Breast epithelium (tissue), 4 donors: ENCODE measurements around the gene TMEM209. TPM values are rescaled to one million over a fixed set of nuclear protein-coding genes. Genes with fewer than 3 reads are reported as not detected.

Source experiments
- DNase-seq, 2 donors: peaks; one replicate each; pipeline ENCODE4 v3.0.0-alpha.2; 2019; ENCODE audit warnings: low spot score in 2 of 2
- H3K27ac ChIP-seq, 2 donors: fragments of 200-600 bp; sonication (generic) in 1 of 2; one replicate each; pipeline ENCODE4 v1.5.1; 2016 to 2019; ENCODE audit warnings: mild to moderate bottlenecking in 1 of 2
- H3K27me3 ChIP-seq, 2 donors: fragments of 200-600 bp; sonication (generic) in 1 of 2; one replicate each; pipeline versions ENCODE4 v1.5.1 to v1.6.0; 2017 to 2019; ENCODE audit warnings: control low read depth in 1 of 2, mild to moderate bottlenecking in 1 of 2
- H3K36me3 ChIP-seq: fragments of 200-600 bp; one replicate; pipeline ENCODE4 v1.5.1; 2019
- H3K4me1 ChIP-seq, 2 donors: fragments of 200-600 bp; sonication (generic); one replicate each; pipeline ENCODE4 v1.5.1; 2016 to 2019; ENCODE audit warnings: control low read depth in 1 of 2
- H3K4me3 ChIP-seq, 3 donors: fragments of 200-600 bp; sonication (generic); 1 replicate in 2 of 3; 2 replicates in 1 of 3; pipeline ENCODE4 v1.5.1; 2016 to 2019; ENCODE audit warnings: mild to moderate bottlenecking in 3 of 3, moderate library complexity in 2 of 3
- H3K9me3 ChIP-seq, 2 donors: fragments of 200-600 bp; sonication (generic) in 1 of 2; one replicate each; pipeline ENCODE4 v1.5.1; 2016 to 2019; ENCODE audit warnings: control low read depth in 1 of 2
- POLR2A ChIP-seq: fragments of 450-650 bp; IDR thresholded peaks from one replicate; pipeline ENCODE4 v1.6.1; 2016; ENCODE audit warnings: antibody characterized with exemption, mild to moderate bottlenecking, moderate library complexity
- POLR2AphosphoS5 ChIP-seq, 3 donors: sonication (generic); formaldehyde crosslinking; IDR thresholded peaks; one replicate each; pipeline ENCODE4 v1.6.1; 2017; ENCODE audit warnings: antibody characterized with exemption in 3 of 3
- intact Hi-C: fragments of 100-400 bp; cut with DNase I; formaldehyde crosslinking; loops from one replicate; pipeline ENCODE4 v1.15.1; 2023; ENCODE audit warnings: low total_unique reads
- total RNA-seq, 3 donors: library from RNA; depleted of rRNA; stranded (reverse); fragments of >200 nt; gene quantifications; one replicate each; pipeline ENCODE4 v1.1.0, GENCODE V29; 2016
- TF ChIP-seq, protein P1 (sequence below), 3 donors: fragments of 450-650 bp; IDR thresholded peaks; one replicate each; pipeline ENCODE4 v1.5.1; 2016 to 2017; ENCODE audit warnings: antibody characterized with exemption in 3 of 3, mild to moderate bottlenecking in 3 of 3, moderate library complexity in 3 of 3

The TMEM209 gene
- total RNA-seq, 3 donors from 2014 or later, result 9.0 to 15.7 (median 13.8) TPM

- H3K27ac ChIP-seq, result no peak overlapping the region
- H3K36me3 ChIP-seq, result no peaks in the 10 kb centered on the region
- DNase-seq, result peak in 1 of 2 donors; percentile 49
- H3K27me3 ChIP-seq, result no peaks in the 10 kb centered on the region
- intact Hi-C loops, result no loop called here
- H3K9me3 ChIP-seq, result peaks cover 0 to 3% of the 10 kb centered on the region in 2 donors
- H3K4me1 ChIP-seq, result no peaks in the 10 kb centered on the region
- TF ChIP-seq, protein P1, sequence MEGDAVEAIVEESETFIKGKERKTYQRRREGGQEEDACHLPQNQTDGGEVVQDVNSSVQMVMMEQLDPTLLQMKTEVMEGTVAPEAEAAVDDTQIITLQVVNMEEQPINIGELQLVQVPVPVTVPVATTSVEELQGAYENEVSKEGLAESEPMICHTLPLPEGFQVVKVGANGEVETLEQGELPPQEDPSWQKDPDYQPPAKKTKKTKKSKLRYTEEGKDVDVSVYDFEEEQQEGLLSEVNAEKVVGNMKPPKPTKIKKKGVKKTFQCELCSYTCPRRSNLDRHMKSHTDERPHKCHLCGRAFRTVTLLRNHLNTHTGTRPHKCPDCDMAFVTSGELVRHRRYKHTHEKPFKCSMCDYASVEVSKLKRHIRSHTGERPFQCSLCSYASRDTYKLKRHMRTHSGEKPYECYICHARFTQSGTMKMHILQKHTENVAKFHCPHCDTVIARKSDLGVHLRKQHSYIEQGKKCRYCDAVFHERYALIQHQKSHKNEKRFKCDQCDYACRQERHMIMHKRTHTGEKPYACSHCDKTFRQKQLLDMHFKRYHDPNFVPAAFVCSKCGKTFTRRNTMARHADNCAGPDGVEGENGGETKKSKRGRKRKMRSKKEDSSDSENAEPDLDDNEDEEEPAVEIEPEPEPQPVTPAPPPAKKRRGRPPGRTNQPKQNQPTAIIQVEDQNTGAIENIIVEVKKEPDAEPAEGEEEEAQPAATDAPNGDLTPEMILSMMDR (IDR thresholded peaks at IDR 0.05), result no peak
- TF ChIP-seq POLR2A, result no peak
- TF ChIP-seq POLR2AphosphoS5 (IDR thresholded peaks at IDR 0.05), result no peak
- no peak overlapping the region for H3K4me3 ChIP-seq
These were observed 44.8 kb downstream of the TMEM209 start for GRCh38 chr7:130160455-130160854.

GRCh38 chr7:130160023-130160422 lies 45.2 kb downstream of the TMEM209 start:
- intact Hi-C loops, result no loop called here
- peak overlapping the region in 1 of 2 donors; percentile 42 for H3K27ac ChIP-seq
- H3K9me3 ChIP-seq, result peaks cover 0 to 3% of the 10 kb centered on the region in 2 donors
- TF ChIP-seq POLR2A, result no peak
- TF ChIP-seq POLR2AphosphoS5 (IDR thresholded peaks at IDR 0.05), result no peak
- TF ChIP-seq, protein P1 (IDR thresholded peaks at IDR 0.05), result no peak
- H3K36me3 ChIP-seq, result no peaks in the 10 kb centered on the region
- no peaks in the 10 kb centered on the region for H3K27me3 ChIP-seq
- no peaks in the 10 kb centered on the region for H3K4me1 ChIP-seq
- no peak for DNase-seq
- H3K4me3 ChIP-seq, result no peak overlapping the region

GRCh38 chr7:130157700-130158099 lies 47.5 kb downstream of the TMEM209 start:
- TF ChIP-seq, protein P1 (IDR thresholded peaks at IDR 0.05), result no peak
- TF ChIP-seq POLR2AphosphoS5 (IDR thresholded peaks at IDR 0.05) (no peak), POLR2A (no peak)
- H3K9me3 ChIP-seq, result peaks cover 0 to 3% of the 10 kb centered on the region in 2 donors
- H3K4me3 ChIP-seq, result no peak overlapping the region
- H3K36me3 ChIP-seq, result no peaks in the 10 kb centered on the region
- no peaks in the 10 kb centered on the region for H3K27me3 ChIP-seq
- H3K4me1 ChIP-seq, result peaks cover 4 to 5% of the 10 kb centered on the region in 2 donors
- intact Hi-C loops, result no loop called here
- H3K27ac ChIP-seq, result no peak overlapping the region
- no peak for DNase-seq

DNA sequence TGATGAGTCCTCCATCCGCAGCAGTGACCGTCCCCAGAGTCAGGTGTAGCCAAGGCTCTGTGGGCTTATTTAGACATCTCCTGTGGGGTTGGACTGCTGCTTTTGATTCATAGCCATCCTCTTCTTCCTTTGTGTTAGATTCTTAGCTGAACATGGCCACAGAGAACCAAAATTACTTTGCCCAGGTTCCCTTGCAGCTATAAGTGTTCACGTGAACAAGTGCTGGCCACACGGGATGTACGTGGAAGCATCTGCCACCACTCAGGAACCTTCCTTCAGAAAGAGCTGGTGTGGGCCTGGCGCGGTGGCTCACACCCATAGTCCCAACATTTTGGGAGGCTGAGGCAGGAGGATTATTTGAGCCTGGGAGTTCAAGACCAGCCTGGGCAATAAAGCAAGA lies 49.1 kb downstream of the TMEM209 start:
- DNase-seq, result no peak
- intact Hi-C loops, result no loop called here
- Histone ChIP-seq H3K9me3 (peaks cover 0 to 3% of the 10 kb centered on the region in 2 donors), H3K36me3 (no peaks in the 10 kb centered on the region), H3K4me1 (peaks cover 4 to 5% of the 10 kb centered on the region in 2 donors), H3K27me3 (no peaks in the 10 kb centered on the region), H3K4me3 (no peak overlapping the region), H3K27ac (no peak overlapping the region)
- TF ChIP-seq POLR2AphosphoS5 (IDR thresholded peaks at IDR 0.05) (no peak), POLR2A (no peak)
- TF ChIP-seq, protein P1 (IDR thresholded peaks at IDR 0.05), result no peak

DNA sequence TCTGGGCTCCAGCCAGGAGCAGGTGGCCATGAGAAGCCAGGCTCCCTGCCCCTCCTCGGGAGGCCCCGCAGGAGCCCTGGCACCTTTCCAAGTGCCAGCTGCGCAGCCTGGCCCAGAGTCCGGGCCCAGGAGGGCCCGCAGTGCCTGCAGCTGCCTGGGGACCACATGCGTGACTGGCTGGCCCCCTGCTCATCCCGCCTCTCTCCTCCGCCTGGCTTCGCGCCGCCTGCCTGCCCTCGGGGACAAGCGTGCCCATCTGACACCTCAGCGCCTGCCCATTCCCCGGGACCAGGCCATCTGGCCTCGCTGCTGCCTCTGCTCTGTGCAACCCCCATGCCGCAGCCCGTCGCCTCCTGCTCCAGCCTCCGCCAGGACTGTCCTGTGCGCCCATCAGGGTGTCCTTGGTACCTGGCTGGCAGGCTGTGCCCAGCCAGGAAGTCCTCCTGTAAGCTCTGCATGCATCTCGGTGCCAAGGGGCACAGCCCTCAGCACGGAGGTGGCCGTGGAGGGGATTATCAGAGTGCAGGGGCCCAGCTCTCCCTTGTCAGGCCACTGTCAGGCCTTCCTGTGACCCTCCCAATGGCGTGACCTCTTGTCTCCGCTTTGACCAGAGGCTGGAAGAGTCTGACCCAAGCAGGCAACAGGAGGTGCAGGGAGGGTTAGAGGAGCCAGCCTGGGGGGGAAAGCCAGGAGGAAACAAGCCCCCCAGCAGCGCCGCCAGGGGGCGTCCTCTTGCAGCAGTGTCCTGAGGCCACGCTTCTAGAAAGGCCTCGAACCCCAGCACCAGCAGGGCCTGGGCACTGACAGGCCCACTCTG lies 50.5 kb downstream of the TMEM209 start:
- peak overlapping the region in 2 of 3 donors; percentile 7 to 34 for H3K4me3 ChIP-seq
- peak overlapping the region in 1 of 2 donors; percentile 33 for H3K27ac ChIP-seq
- no peaks in the 10 kb centered on the region for H3K36me3 ChIP-seq
- H3K4me1 ChIP-seq, result peaks cover 4 to 5% of the 10 kb centered on the region in 2 donors
- no peak for TF ChIP-seq POLR2AphosphoS5 (IDR thresholded peaks at IDR 0.05)
- TF ChIP-seq, protein P1 (IDR thresholded peaks at IDR 0.05), result no peak
- no peak for TF ChIP-seq POLR2A
- H3K27me3 ChIP-seq, result no peaks in the 10 kb centered on the region
- no peak for DNase-seq
- intact Hi-C loops, result no loop called here
- no peaks in the 10 kb centered on the region for H3K9me3 ChIP-seq
